IMR-90 (cell line): ENCODE results near the gene RNF212B. TPM values are rescaled to one million over a fixed set of nuclear protein-coding genes. Genes with fewer than 3 reads are reported as not detected.

Source experiments
- ATAC-seq: fragments of 200-7000 bp; cut with Tn5 transposase; 2 replicates; pipeline ENCODE4 v1.9.1; 2020; ENCODE audit warnings: low read depth, mild to moderate bottlenecking, moderate library complexity
- BruUV-seq: library from RNA; stranded (reverse); fragments of 400-500 nt; replicated peaks from 2 replicates; lab custom pipeline; 2021; lab: Mats Ljungman, UMichigan
- CTCF ChIA-PET: fragments of 300-600 bp; formaldehyde crosslinking; extraction: SDS; loops from one replicate; lab custom pipeline; 2021; ENCODE audit warnings: antibody characterized with exemption; lab: Yijun Ruan, JAX
- POLR2A ChIA-PET: fragments of 300-600 bp; sonication (Branson Sonifier 250); formaldehyde crosslinking; loops from one replicate; lab custom pipeline; 2022; ENCODE audit warnings: antibody characterized with exemption; ENCODE audit not compliant: unreplicated experiment; lab: Charles Lee
- DNase-seq: peaks from one replicate; pipeline ENCODE4 v3.0.0; 2013
- H2AFZ ChIP-seq: replicated peaks from 2 replicates; pipeline ENCODE3; 2013; ENCODE audit warnings: low read length, mild to moderate bottlenecking; ENCODE audit not compliant: poor library complexity
- H2AK5ac ChIP-seq: 2 replicates; pipeline ENCODE4 v1.6.1; 2013; ENCODE audit warnings: low read depth, low read length, inconsistent platforms
- H2AK9ac ChIP-seq: replicated peaks from 2 replicates; pipeline ENCODE3; 2013; ENCODE audit warnings: mild to moderate bottlenecking, low read depth, low read length, moderate library complexity; ENCODE audit not compliant: poor library complexity
- H2BK120ac ChIP-seq: 2 replicates; pipeline ENCODE4 v1.6.1; 2013; ENCODE audit warnings: low read depth, low read length, inconsistent platforms
- H2BK15ac ChIP-seq: 3 replicates; pipeline ENCODE4 v1.6.1; 2013; ENCODE audit warnings: low read depth, low read length, inconsistent platforms
- H2BK20ac ChIP-seq: 2 replicates; pipeline ENCODE4 v1.6.1; 2013; ENCODE audit warnings: low read depth, mild to moderate bottlenecking, inconsistent platforms, low read length, moderate library complexity
- H2BK5ac ChIP-seq: 2 replicates; pipeline ENCODE4 v1.6.1; 2013; ENCODE audit warnings: mild to moderate bottlenecking, low read depth, low read length, inconsistent platforms; ENCODE audit not compliant: poor library complexity, severe bottlenecking
- H3K14ac ChIP-seq: replicated peaks from 2 replicates; pipeline ENCODE4 v1.6.1; 2013; ENCODE audit warnings: low read depth, low read length, inconsistent platforms
- H3K18ac ChIP-seq: 2 replicates; pipeline ENCODE4 v1.6.1; 2013; ENCODE audit warnings: low read depth, low read length, control low read depth
- H3K23ac ChIP-seq: 2 replicates; pipeline ENCODE4 v1.6.1; 2013; ENCODE audit warnings: low read depth, low read length, inconsistent platforms
- H3K27ac ChIP-seq: 2 replicates; pipeline ENCODE4 v1.5.1; 2013; ENCODE audit warnings: mild to moderate bottlenecking, control low read depth, low read length; ENCODE audit not compliant: insufficient read depth
- H3K27me3 ChIP-seq: 2 replicates; pipeline ENCODE4 v1.6.1; 2013; ENCODE audit warnings: low read length; ENCODE audit not compliant: control insufficient read depth, insufficient read depth
- H3K36me3 ChIP-seq: 2 replicates; pipeline ENCODE4 v1.6.1; 2013; ENCODE audit warnings: low read length, mixed read lengths; ENCODE audit not compliant: control insufficient read depth, insufficient read depth
- H3K4ac ChIP-seq: 2 replicates; pipeline ENCODE4 v1.6.1; 2013; ENCODE audit warnings: low read depth, low read length, inconsistent platforms
- H3K4me1 ChIP-seq: 2 replicates; pipeline ENCODE4 v1.6.1; 2013; ENCODE audit warnings: low read length, mixed read lengths; ENCODE audit not compliant: control insufficient read depth, insufficient read depth
- H3K4me2 ChIP-seq: 2 replicates; pipeline ENCODE4 v1.6.1; 2013; ENCODE audit warnings: low read depth, mild to moderate bottlenecking, control low read depth, low read length, moderate library complexity
- H3K4me3 ChIP-seq: 2 replicates; pipeline ENCODE4 v1.5.1; 2013; ENCODE audit warnings: low read depth, mild to moderate bottlenecking, control low read depth, low read length, moderate library complexity; ENCODE audit not compliant: insufficient read depth
- H3K56ac ChIP-seq: 2 replicates; pipeline ENCODE4 v1.6.1; 2013; ENCODE audit warnings: low read length, inconsistent platforms; ENCODE audit not compliant: insufficient read depth; ENCODE audit errors: extremely low read depth
- H3K79me1 ChIP-seq, 2 experiments: 2 replicates each; pipeline ENCODE4 v1.6.1; 2013; ENCODE audit warnings: low read length in 2 of 2, inconsistent platforms in 1 of 2, low read depth in 1 of 2
- H3K9ac ChIP-seq: 2 replicates; pipeline ENCODE4 v1.6.1; 2013; ENCODE audit warnings: low read depth, low read length, control low read depth
- H3K9me1 ChIP-seq: 2 replicates; pipeline ENCODE4 v1.6.1; 2013; ENCODE audit warnings: low read length, inconsistent platforms; ENCODE audit not compliant: insufficient read depth
- H3K9me3 ChIP-seq: 2 replicates; pipeline ENCODE4 v1.6.1; 2013; ENCODE audit warnings: low read length; ENCODE audit not compliant: control insufficient read depth, insufficient read depth
- H4K20me1 ChIP-seq: 2 replicates; pipeline ENCODE4 v1.6.1; 2013; ENCODE audit warnings: low read length, inconsistent platforms; ENCODE audit not compliant: insufficient read depth
- H4K5ac ChIP-seq: 2 replicates; pipeline ENCODE4 v1.6.1; 2013; ENCODE audit warnings: mild to moderate bottlenecking, low read depth, low read length, control low read depth
- H4K8ac ChIP-seq, 2 experiments: 2 replicates each; pipeline ENCODE4 v1.6.1; 2013; ENCODE audit warnings: low read depth in 2 of 2, low read length in 2 of 2, control low read depth in 1 of 2, inconsistent platforms in 1 of 2
- H4K91ac ChIP-seq: 2 replicates; pipeline ENCODE4 v1.6.1; 2013; ENCODE audit warnings: low read depth, low read length, inconsistent platforms; ENCODE audit not compliant: insufficient read depth
- BHLHE40 ChIP-seq: fragments of 150-350 bp; IDR thresholded peaks from 2 replicates; pipeline ENCODE4 v1.6.1; 2016; ENCODE audit warnings: mild to moderate bottlenecking, low read depth, low read length
- CEBPB ChIP-seq: IDR thresholded peaks from 2 replicates; pipeline ENCODE4 v1.6.1; 2012; ENCODE audit warnings: low read depth, low read length, improper control_type of control experiment
- CHD1 ChIP-seq: IDR thresholded peaks from 2 replicates; pipeline ENCODE4 v1.6.1; 2012; ENCODE audit warnings: low read depth, low read length, improper control_type of control experiment
- ELK1 ChIP-seq: fragments of 150-350 bp; IDR thresholded peaks from 2 replicates; pipeline ENCODE4 v1.6.1; 2016; ENCODE audit warnings: low read depth, mild to moderate bottlenecking, low read length, moderate library complexity, borderline replicate concordance
- FOS ChIP-seq: fragments of 150-350 bp; IDR thresholded peaks from 2 replicates; pipeline ENCODE4 v1.6.1; 2016; ENCODE audit warnings: low read depth, low read length
- MAFK ChIP-seq: IDR thresholded peaks from 2 replicates; pipeline ENCODE4 v1.6.1; 2012; ENCODE audit warnings: low read depth, low read length, improper control_type of control experiment
- MAZ ChIP-seq: IDR thresholded peaks from 2 replicates; pipeline ENCODE4 v1.6.1; 2012; ENCODE audit warnings: low read depth, mild to moderate bottlenecking, low read length, improper control_type of control experiment, moderate library complexity, borderline replicate concordance
- MXI1 ChIP-seq: IDR thresholded peaks from 2 replicates; pipeline ENCODE4 v1.6.1; 2012; ENCODE audit warnings: low read depth, mild to moderate bottlenecking, low read length, moderate library complexity, borderline replicate concordance
- RAD21 ChIP-seq: IDR thresholded peaks from 2 replicates; pipeline ENCODE4 v1.6.1; 2012; ENCODE audit warnings: low read length, improper control_type of control experiment
- RCOR1 ChIP-seq: IDR thresholded peaks from 2 replicates; pipeline ENCODE4 v1.6.1; 2012; ENCODE audit warnings: mild to moderate bottlenecking, low read length, improper control_type of control experiment; ENCODE audit not compliant: insufficient replicate concordance
- RFX5 ChIP-seq: IDR thresholded peaks from 2 replicates; pipeline ENCODE4 v1.8.0; 2012; ENCODE audit warnings: low read depth, mild to moderate bottlenecking, low read length, moderate library complexity
- SMC3 ChIP-seq: fragments of 150-350 bp; IDR thresholded peaks from 2 replicates; pipeline ENCODE4 v1.6.1; 2016; ENCODE audit warnings: low read depth, mild to moderate bottlenecking, antibody characterized with exemption, low read length, moderate library complexity
- WGBS, 2 experiments: methylation state at CpG; one replicate each; pipeline versions ENCODE4 v1.1.5 to v1.1.7; 2013; ENCODE audit warnings: missing lambda C conversion rate in 2 of 2; ENCODE audit not compliant: insufficient read length in 1 of 2; ENCODE audit errors: extremely low coverage in 2 of 2; 5-methylcytosine and 5-hydroxymethylcytosine counted together
- dilution Hi-C: fragments of 300-500 bp; cut with HindIII; formaldehyde crosslinking; loops from one replicate; pipeline ENCODE4 v1.14.3; 2018; ENCODE audit warnings: low sequenced_read_pairs; ENCODE audit not compliant: unreplicated experiment
- in situ Hi-C: fragments of 300-500 bp; cut with MboI; formaldehyde crosslinking; loops from 3 replicates; pipeline ENCODE4 v1.14.3; 2019; ENCODE audit warnings: low sequenced_read_pairs, inconsistent platforms, mixed read lengths
- intact Hi-C: fragments of 100-400 bp; cut with micrococcal nuclease; formaldehyde crosslinking; loops from 2 replicates; pipeline ENCODE4 v1.10.0; 2022
- polyA plus RNA-seq, 3 experiments: library from polyadenylated mRNA; depleted of rRNA; stranded (reverse); fragments of >200 nt; gene quantifications; 2 replicates each; pipeline ENCODE4 v1.2.3, GENCODE V29; 2012; ENCODE audit warnings: low replicate concordance in 1 of 3
- total RNA-seq: library from RNA; depleted of rRNA; stranded (reverse); fragments of >200 nt; gene quantifications from 2 replicates; pipeline ENCODE4 v1.2.3, GENCODE V29; 2012
- TF ChIP-seq, protein P1 (sequence below): conservative IDR thresholded peaks from 2 replicates; pipeline ENCODE4 v1.5.1; 2012; ENCODE audit warnings: mild to moderate bottlenecking, low read depth, low read length, improper control_type of control experiment

Gene RNF212B
- total and polyA plus RNA-seq, 2 of the 4 experiments (the other 2 are of a cell fraction) = not detected

DNA sequence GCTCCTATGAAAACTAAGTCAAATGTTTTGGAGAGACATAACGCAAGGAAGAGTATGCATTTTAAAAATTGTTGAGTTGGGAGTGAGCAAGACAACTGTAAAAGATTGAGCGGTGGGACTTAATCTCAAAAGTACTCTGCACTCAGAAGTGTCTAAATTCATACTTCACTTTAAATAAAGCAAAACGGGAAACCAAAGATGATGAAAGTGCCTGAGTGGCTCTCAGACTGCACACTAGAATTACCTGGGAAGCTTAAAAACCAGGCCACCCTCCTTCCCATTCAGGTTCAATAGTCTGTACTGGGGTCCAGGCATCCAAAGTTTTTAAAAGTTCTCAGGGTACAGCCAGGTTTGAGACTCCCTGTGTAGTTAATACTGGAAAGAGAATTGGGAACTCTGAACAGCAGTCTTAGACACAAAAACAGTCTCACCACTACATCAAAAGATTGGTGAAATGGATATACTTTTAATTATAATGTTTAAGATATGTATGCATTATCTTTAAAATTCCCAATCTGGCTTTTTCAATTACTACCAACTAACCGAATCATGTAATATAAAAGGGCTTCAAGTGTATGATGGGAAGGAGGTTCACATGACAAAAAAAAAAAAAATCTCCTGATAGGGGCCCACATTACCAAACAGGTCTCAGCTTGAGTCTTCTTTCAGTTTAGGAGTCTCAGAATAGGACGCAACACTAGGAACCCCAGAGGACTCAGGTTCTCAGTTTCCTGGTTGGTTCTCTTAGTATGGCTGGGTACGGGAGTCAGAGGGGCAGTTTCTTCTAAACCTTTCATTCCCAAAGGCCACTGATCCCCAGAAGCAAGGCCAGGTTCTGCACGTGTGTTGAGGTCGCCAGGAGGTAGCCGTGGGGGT lies 47.2 kb downstream of the RNF212B start:
- Histone ChIP-seq H3K27ac (peak overlapping the region; percentile 51), H3K23ac (peak overlapping the region; percentile 83), H3K9me3 (no peaks in the 10 kb centered on the region), H2BK5ac (peak overlapping the region; percentile 26), H3K4me2 (peak overlapping the region; percentile 99), H2BK15ac (no peak overlapping the region), H2AFZ (peak overlapping the region; percentile 97), H3K14ac (peak overlapping the region; percentile 60), H3K79me1 (peaks cover 20 to 21% of the 10 kb centered on the region in 2 experiments), H3K4me1 (peaks cover 7% of the 10 kb centered on the region), H3K36me3 (no peaks in the 10 kb centered on the region), H4K8ac (peak overlapping the region; percentile 67 to 79), H3K9me1 (peaks cover 6% of the 10 kb centered on the region; the same call in 1 of the 2 replicates), H2AK9ac (peak overlapping the region; percentile 83), H3K27me3 (no peaks in the 10 kb centered on the region; the same call in 1 of the 2 replicates), H3K18ac (no peak overlapping the region), H4K91ac (peak overlapping the region; percentile 66; the same call in 1 of the 2 replicates), H4K5ac (no peak overlapping the region), H2BK20ac (no peak overlapping the region; the same call in 1 of the 2 replicates), H2AK5ac (peak overlapping the region; percentile 78), H2BK120ac (no peak overlapping the region), H3K56ac (peak overlapping the region; percentile 73), H3K4me3 (peak overlapping the region; percentile 95), H3K4ac (peak overlapping the region; percentile 48), H3K9ac (peak overlapping the region; percentile 84), H4K20me1 (no peaks in the 10 kb centered on the region; the same call in 1 of the 2 replicates)
- ChIA-PET POLR2A (interaction anchor here (0.6 kb wide), 1 partner anchor 388 kb away, joined by 4 read pairs; no protein-coding TSS in a partner anchor), CTCF (no interaction called here)
- ATAC-seq = no peak
- no TSS peak for BruUV-seq
- intact Hi-C loops = no loop called here
- no CpG with 5 or more reads among the region's 9 CpGs for WGBS, 2 experiments
- dilution Hi-C loops = no loop called here
- peak; percentile 12 for DNase-seq
- in situ Hi-C loops = no loop called here
- TF ChIP-seq, protein P1, sequence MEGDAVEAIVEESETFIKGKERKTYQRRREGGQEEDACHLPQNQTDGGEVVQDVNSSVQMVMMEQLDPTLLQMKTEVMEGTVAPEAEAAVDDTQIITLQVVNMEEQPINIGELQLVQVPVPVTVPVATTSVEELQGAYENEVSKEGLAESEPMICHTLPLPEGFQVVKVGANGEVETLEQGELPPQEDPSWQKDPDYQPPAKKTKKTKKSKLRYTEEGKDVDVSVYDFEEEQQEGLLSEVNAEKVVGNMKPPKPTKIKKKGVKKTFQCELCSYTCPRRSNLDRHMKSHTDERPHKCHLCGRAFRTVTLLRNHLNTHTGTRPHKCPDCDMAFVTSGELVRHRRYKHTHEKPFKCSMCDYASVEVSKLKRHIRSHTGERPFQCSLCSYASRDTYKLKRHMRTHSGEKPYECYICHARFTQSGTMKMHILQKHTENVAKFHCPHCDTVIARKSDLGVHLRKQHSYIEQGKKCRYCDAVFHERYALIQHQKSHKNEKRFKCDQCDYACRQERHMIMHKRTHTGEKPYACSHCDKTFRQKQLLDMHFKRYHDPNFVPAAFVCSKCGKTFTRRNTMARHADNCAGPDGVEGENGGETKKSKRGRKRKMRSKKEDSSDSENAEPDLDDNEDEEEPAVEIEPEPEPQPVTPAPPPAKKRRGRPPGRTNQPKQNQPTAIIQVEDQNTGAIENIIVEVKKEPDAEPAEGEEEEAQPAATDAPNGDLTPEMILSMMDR = no peak
- TF ChIP-seq RCOR1 (no peak), MAZ (no peak), ELK1 (no peak), MAFK (no peak), CEBPB (no peak), RAD21 (no peak), SMC3 (no peak), CHD1 (no peak), MXI1 (no peak), RFX5 (no peak), FOS (no peak), BHLHE40 (no peak)
